Spinal cord (tissue), 10 donors: ENCODE measurements around the gene ZBTB3. TPM values are rescaled to one million over a fixed set of nuclear protein-coding genes. Genes with fewer than 3 reads are reported as not detected.
"Not testable (repeated sequence)": the region's sequence is repeated elsewhere in the genome, so short reads cannot be mapped to it uniquely, and the experiment has no call there.

Source experiments
- DNase-seq, 6 donors: peaks; one replicate each; pipeline versions ENCODE4 v3.0.0 to v3.0.0-alpha.2; 2013 to 2015; ENCODE audit warnings: low spot score in 6 of 6, low read depth in 4 of 6
- H3K27ac ChIP-seq: one replicate; pipeline ENCODE4 v1.5.1; 2013; ENCODE audit warnings: low read depth, low read length, control low read depth
- H3K27me3 ChIP-seq: one replicate; pipeline ENCODE4 v1.6.1; 2013; ENCODE audit warnings: low read length; ENCODE audit not compliant: control insufficient read depth, insufficient read depth
- H3K36me3 ChIP-seq: one replicate; pipeline ENCODE4 v1.6.1; 2013; ENCODE audit warnings: low read length; ENCODE audit not compliant: control insufficient read depth, insufficient read depth
- H3K4me1 ChIP-seq: one replicate; pipeline ENCODE4 v1.6.1; 2013; ENCODE audit warnings: low read length; ENCODE audit not compliant: control insufficient read depth, insufficient read depth
- H3K4me3 ChIP-seq: one replicate; pipeline ENCODE4 v1.5.1; 2013; ENCODE audit warnings: low read depth, low read length, control low read depth
- H3K9me3 ChIP-seq: one replicate; pipeline ENCODE4 v1.6.1; 2013; ENCODE audit warnings: low read length; ENCODE audit not compliant: control insufficient read depth, insufficient read depth
- WGBS: methylation state at CpG from one replicate; pipeline ENCODE4 v1.1.5; 2013; ENCODE audit warnings: missing lambda C conversion rate; ENCODE audit not compliant: insufficient coverage; 5-methylcytosine and 5-hydroxymethylcytosine counted together
- polyA plus RNA-seq, 2 donors: library from polyadenylated mRNA; unstranded; fragments of 120-200 nt; gene quantifications; one replicate each; pipeline ENCODE4 v1.2.1, GENCODE V29; 2013; ENCODE audit not compliant: insufficient read length in 2 of 2
- total RNA-seq, 2 donors: library from RNA; depleted of rRNA in 1 of 2; stranded (reverse); fragments of 120-200 nt in 1 of 2; fragments of >200 nt in 1 of 2; gene quantifications; one replicate each; pipeline versions ENCODE4 v1.2.3 to v1.2.4, GENCODE V29; 2013 to 2014
- donor health status: healthy.

The ZBTB3 gene
- total and polyA plus RNA-seq, 4 donors, result 6.8 to 15.3 (median 11.6) TPM

DNA sequence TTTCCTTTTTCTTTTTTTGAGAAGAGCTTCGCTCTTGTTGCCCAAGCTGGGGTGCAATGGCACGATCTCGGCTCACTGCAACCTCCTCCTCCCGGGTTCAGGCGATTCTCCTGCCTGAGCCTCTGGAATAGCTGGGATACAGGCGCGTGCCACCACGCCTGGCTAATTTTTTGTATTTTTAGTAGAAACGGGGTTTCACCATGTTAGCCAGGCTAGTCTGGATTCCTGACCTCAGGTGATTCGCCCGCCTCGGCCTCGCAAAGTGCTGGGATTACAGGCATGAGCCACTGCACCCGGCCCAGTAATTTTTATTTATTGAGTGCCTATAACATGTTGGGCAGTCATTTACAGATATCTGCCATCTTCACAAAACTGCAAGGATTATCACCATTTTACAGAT, 23.9 kb downstream of the ZBTB3 start:
- 92% methylated on average over 7 of the region's 14 CpGs for WGBS
- H3K4me3 ChIP-seq, H3K9me3 ChIP-seq, H3K27me3 ChIP-seq, DNase-seq, H3K27ac ChIP-seq: not testable (repeated sequence)
- Histone ChIP-seq H3K36me3 (peaks cover 39% of the 10 kb centered on the region), H3K4me1 (peaks cover 23% of the 10 kb centered on the region)

DNA sequence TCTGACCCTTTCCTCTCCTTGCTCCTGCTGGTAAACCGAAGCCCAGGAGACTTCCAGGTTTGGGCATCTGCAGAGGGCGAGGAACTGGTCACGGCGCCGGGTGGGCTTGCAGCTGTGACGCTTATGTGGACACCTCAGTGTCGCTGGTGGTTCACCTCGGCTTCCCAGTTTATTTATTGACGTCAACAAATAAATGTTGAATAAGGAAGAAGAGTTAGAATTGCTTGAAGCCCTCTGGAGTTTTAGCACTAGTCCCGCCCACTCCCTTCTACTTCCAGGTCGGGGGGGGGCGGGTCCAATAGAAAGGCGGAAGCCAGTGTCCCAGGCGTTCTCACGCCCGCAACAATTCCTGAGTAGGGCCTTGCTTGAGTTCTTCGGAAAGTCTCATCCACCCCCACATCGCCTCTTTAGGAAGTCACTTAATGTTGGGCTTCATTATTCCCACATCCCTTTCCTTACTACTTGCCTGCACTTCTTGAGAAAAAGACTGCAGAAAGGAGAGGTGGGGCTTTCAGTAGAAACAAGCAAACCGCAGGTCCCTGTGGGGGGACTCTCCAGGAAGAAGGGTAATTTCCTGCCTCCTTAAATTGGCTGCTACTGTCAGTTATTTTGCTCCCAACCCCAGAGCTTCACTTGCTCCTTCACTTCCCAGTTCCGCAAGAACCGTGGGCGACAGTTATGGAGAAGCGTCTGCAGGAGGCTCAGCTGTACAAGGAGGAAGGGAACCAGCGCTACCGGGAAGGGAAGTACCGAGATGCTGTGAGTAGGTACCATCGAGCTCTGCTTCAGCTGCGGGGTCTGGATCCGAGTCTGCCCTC, 25.6 kb downstream of the ZBTB3 start, which contains the start of gene TTC9C:
Gene TTC9C (plus strand): TSS at position 316 of the 818 bp plus-strand sequence. CDS start 363 bp downstream, at position 679.
- peaks cover 28% of the 10 kb centered on the region for H3K36me3 ChIP-seq
- peak within 1 kb of the TSS; percentile 99 for H3K4me3 ChIP-seq
- peaks cover 24% of the 10 kb centered on the region for H3K4me1 ChIP-seq
- H3K27ac ChIP-seq, result peak within 1 kb of the TSS; percentile 100
- DNase-seq, result peak; percentile 78 to 97 (median 88)
- 0% methylated on average over 15 of the region's 29 CpGs for WGBS
- no peaks in the 10 kb centered on the region for H3K9me3 ChIP-seq
- H3K27me3 ChIP-seq, result no peaks in the 10 kb centered on the region

GRCh38 chr11:62727872-62728170, 26.1 kb downstream of the ZBTB3 start:
- Histone ChIP-seq H3K27me3 (no peaks in the 10 kb centered on the region), H3K4me3 (peak overlapping the region; percentile 99), H3K4me1 (peaks cover 24% of the 10 kb centered on the region), H3K9me3 (no peaks in the 10 kb centered on the region), H3K27ac (peak overlapping the region; percentile 100), H3K36me3 (peaks cover 33% of the 10 kb centered on the region)
- peak in 5 of 6 donors; percentile 94 to 99 (median 98) for DNase-seq
- WGBS, result 0% methylated on average over 17 of the region's 20 CpGs

GRCh38 chr11:62727165-62727871, 26.6 kb downstream of the ZBTB3 start, which contains the start of gene HNRNPUL2:
TSS of gene HNRNPUL2 (minus strand) at chr11:62727457. CDS start at chr11:62727156, 301 bp downstream.
- WGBS, result under 1% methylated on average over 64 of the region's 72 CpGs
- H3K27me3 ChIP-seq, result no peaks in the 10 kb centered on the region
- peak; percentile 97 to 100 (median 99) for DNase-seq
- H3K36me3 ChIP-seq, result peaks cover 36% of the 10 kb centered on the region
- peaks cover 24% of the 10 kb centered on the region for H3K4me1 ChIP-seq
- no peaks in the 10 kb centered on the region for H3K9me3 ChIP-seq
- H3K27ac ChIP-seq, result peak within 1 kb of the TSS; percentile 100
- H3K4me3 ChIP-seq, result peak within 1 kb of the TSS; percentile 99

DNA sequence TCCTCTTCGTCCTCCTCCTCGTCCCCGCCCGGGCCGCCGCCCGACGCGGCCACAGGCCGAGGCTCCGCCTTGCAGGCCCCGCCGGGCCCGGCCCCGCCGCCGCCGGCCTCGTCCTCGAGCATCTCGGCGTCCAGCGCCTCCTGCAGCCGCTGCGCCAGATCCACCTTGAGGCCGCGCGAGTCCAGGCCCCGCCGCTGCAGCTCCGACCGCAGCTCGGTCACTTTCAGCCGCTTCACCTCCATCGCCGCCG, 27.1 kb downstream of the ZBTB3 start:
- WGBS, result 0% methylated on average over 37 of the region's 37 CpGs

DNA sequence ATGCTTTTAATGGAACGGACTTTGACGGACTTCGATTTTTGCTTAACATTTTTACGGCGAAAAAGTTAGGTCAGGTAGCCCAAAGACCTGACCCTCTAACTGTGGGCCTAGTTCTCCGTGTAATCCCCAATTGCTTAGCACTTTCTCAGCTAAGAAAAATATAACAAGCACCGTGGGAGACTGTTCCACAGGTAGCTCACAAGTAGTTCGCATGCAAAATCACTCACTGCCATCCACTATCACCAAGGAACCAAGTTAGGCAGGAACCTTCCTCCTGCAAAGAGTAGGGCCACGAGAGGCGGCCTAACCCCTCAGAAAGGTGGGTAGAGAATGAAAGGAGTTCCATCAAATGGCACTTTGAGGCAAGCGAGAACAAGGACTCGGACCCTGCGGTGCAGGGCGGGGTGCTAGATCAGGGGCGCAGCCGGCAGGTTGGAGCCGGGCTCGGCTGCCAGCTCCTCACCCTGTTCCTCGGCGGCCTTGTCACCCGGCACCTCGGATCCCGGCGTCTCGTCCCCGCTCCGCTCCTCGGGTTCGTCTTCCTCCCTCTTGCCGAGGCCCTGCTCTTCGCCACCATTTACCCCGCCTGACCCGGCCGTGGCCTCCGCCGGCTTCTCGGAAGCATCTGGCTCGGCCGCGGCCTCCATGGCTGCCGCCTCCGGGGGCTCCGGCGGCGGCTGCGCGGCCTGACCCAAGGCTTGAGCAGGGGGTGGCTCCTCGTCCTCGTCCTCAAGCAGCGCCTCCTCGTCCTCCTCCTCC, 27.6 kb downstream of the ZBTB3 start:
- Histone ChIP-seq H3K36me3 (peaks cover 38% of the 10 kb centered on the region), H3K27me3 (no peaks in the 10 kb centered on the region), H3K4me3 (peak overlapping the region; percentile 99), H3K4me1 (peaks cover 24% of the 10 kb centered on the region), H3K27ac (peak overlapping the region; percentile 100), H3K9me3 (no peaks in the 10 kb centered on the region)
- under 1% methylated on average over 49 of the region's 51 CpGs for WGBS
- no peak for DNase-seq

More for the DNA sequence above, 27.1 kb downstream of the ZBTB3 start:
- H3K9me3 ChIP-seq, result no peaks in the 10 kb centered on the region
- H3K4me3 ChIP-seq, result peak overlapping the region; percentile 99
- H3K4me1 ChIP-seq, result peaks cover 24% of the 10 kb centered on the region
- no peak for DNase-seq
- peaks cover 37% of the 10 kb centered on the region for H3K36me3 ChIP-seq
- no peaks in the 10 kb centered on the region for H3K27me3 ChIP-seq
- H3K27ac ChIP-seq, result peak overlapping the region; percentile 100

DNA sequence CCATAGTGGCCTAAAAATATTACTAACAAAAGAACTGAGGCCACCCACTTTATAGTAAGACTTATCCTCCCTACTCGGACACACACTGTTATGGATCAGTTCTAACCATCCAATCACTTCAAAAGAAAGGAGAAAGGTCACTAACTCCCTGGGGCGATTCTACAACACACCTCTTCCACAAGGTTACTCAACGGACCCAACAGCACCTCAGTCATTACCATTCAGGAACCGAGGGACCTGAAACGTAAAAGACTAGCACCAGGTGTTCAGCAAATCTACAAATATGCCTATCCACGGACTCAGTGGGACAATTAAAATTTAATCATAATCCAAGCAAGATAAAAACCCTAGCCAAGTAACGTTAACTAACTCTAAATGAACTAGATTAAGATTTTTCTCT, 28.3 kb downstream of the ZBTB3 start:
- DNase-seq, result no peak
- Histone ChIP-seq H3K27me3 (no peaks in the 10 kb centered on the region), H3K4me3 (peak overlapping the region; percentile 99), H3K27ac (no peak overlapping the region), H3K9me3 (no peaks in the 10 kb centered on the region), H3K36me3 (peaks cover 38% of the 10 kb centered on the region), H3K4me1 (peaks cover 24% of the 10 kb centered on the region)
- WGBS, result 0% methylated on average over 6 of the region's 7 CpGs

GRCh38 chr11:62724171-62724570, 29.8 kb downstream of the ZBTB3 start:
- Histone ChIP-seq H3K27me3 (no peaks in the 10 kb centered on the region), H3K27ac (no peak overlapping the region), H3K36me3 (peaks cover 47% of the 10 kb centered on the region), H3K9me3 (no peaks in the 10 kb centered on the region), H3K4me3 (no peak overlapping the region), H3K4me1 (peaks cover 9% of the 10 kb centered on the region)
- DNase-seq, result no peak
- 66% methylated on average over 3 of the region's 8 CpGs for WGBS

GRCh38 chr11:62721994-62722393, 32.0 kb downstream of the ZBTB3 start:
- Histone ChIP-seq H3K27ac (no peak overlapping the region), H3K36me3 (peaks cover 66% of the 10 kb centered on the region), H3K27me3 (no peaks in the 10 kb centered on the region), H3K4me1 (peaks cover 5% of the 10 kb centered on the region), H3K9me3 (no peaks in the 10 kb centered on the region), H3K4me3 (no peak overlapping the region)
- no peak for DNase-seq
- 92% methylated on average over 5 of the region's 7 CpGs for WGBS
